ENCODE data around the gene CCRL2. TPM values are rescaled to one million over a fixed set of nuclear protein-coding genes. Genes with fewer than 3 reads are reported as not detected.

CCRL2 gene
- total and polyA plus RNA-seq, 2 of the 4 experiments (the other 2 are of a cell fraction) = 0.29 to 0.36 TPM

- Histone ChIP-seq H3K27me3 (ENCODE audit: control insufficient read depth, insufficient read depth, low read length) (peaks cover 1% of the 10 kb centered on the region; the same call in 1 of the 2 replicates), H3K4ac (ENCODE audit: low read depth, low read length) (no peak overlapping the region), H3K4me1 (ENCODE audit: control insufficient read depth, insufficient read depth, low read length) (peaks cover 16% of the 10 kb centered on the region), H2AFZ (replicated peaks; ENCODE audit: low read length, poor library complexity) (no peak overlapping the region), H3K23ac (ENCODE audit: low read depth, low read length) (no peak overlapping the region), H3K9me3 (ENCODE audit: control insufficient read depth, insufficient read depth, low read length) (no peaks in the 10 kb centered on the region), H4K91ac (ENCODE audit: insufficient read depth, low read depth, low read length) (no peak overlapping the region), H3K14ac (replicated peaks; ENCODE audit: low read depth, low read length) (no peak overlapping the region), H4K8ac (ENCODE audit: low read depth in 2 of 2, low read length in 2 of 2) (no peak overlapping the region), H2BK5ac (ENCODE audit: low read depth, low read length, poor library complexity, severe bottlenecking) (no peak overlapping the region), H4K20me1 (ENCODE audit: insufficient read depth, low read length) (no peaks in the 10 kb centered on the region), H2AK5ac (ENCODE audit: low read depth, low read length) (no peak overlapping the region), H3K4me2 (ENCODE audit: low read depth, low read length) (no peak overlapping the region), H3K36me3 (ENCODE audit: control insufficient read depth, insufficient read depth, low read length) (no peaks in the 10 kb centered on the region), H3K9me1 (ENCODE audit: insufficient read depth, low read length) (peaks cover 5% of the 10 kb centered on the region), H4K5ac (ENCODE audit: low read depth, low read length) (no peak overlapping the region), H2BK20ac (ENCODE audit: low read depth, low read length) (no peak overlapping the region), H2BK120ac (ENCODE audit: low read depth, low read length) (no peak overlapping the region), H3K9ac (ENCODE audit: low read depth, low read length) (no peak overlapping the region), H3K4me3 (ENCODE audit: insufficient read depth, low read depth, low read length) (no peak overlapping the region), H3K56ac (ENCODE audit: extremely low read depth, insufficient read depth, low read length) (no peak overlapping the region), H2AK9ac (replicated peaks; ENCODE audit: low read depth, low read length, poor library complexity) (no peak overlapping the region), H3K27ac (ENCODE audit: insufficient read depth, low read length) (no peak overlapping the region), H3K18ac (ENCODE audit: low read depth, low read length) (no peak overlapping the region), H2BK15ac (ENCODE audit: low read depth, low read length) (no peak overlapping the region), H3K79me1 (ENCODE audit: low read depth in 1 of 2, low read length in 2 of 2) (peaks cover 0 to 4% of the 10 kb centered on the region in 2 experiments; a peak in 1 of 4 replicates)
- DNase-seq = no peak
- TF ChIP-seq BHLHE40 (IDR thresholded peaks at IDR 0.05; ENCODE audit: low read depth, low read length) (no peak), MAFK (IDR thresholded peaks at IDR 0.05; ENCODE audit: low read depth, low read length) (no peak), MXI1 (IDR thresholded peaks at IDR 0.05; ENCODE audit: borderline replicate concordance, low read depth, low read length) (no peak), RFX5 (IDR thresholded peaks at IDR 0.05; ENCODE audit: low read depth, low read length) (no peak)
- TF ChIP-seq, protein P1, sequence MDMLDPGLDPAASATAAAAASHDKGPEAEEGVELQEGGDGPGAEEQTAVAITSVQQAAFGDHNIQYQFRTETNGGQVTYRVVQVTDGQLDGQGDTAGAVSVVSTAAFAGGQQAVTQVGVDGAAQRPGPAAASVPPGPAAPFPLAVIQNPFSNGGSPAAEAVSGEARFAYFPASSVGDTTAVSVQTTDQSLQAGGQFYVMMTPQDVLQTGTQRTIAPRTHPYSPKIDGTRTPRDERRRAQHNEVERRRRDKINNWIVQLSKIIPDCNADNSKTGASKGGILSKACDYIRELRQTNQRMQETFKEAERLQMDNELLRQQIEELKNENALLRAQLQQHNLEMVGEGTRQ (IDR thresholded peaks at IDR 0.05; ENCODE audit: low read depth, low read length) = no peak
- intact Hi-C loops (cut with micrococcal nuclease) (no loop called here), in situ Hi-C loops (cut with MboI; ENCODE audit: low sequenced_read_pairs) (no loop called here), dilution Hi-C loops (cut with HindIII; ENCODE audit: low sequenced_read_pairs, unreplicated experiment) (no loop called here)
- ATAC-seq (ENCODE audit: low read depth) = no peak
- no TSS peak for BruUV-seq (replicated peaks)
- no CpG with 5 or more reads among the region's 2 CpGs for WGBS, 2 experiments (ENCODE audit: extremely low coverage in 2 of 2, insufficient read length in 1 of 2)
- ChIA-PET POLR2A (ENCODE audit: unreplicated experiment) (no interaction called here), CTCF (no interaction called here)
Measured at GRCh38 chr3:46411271-46411670, 4.2 kb downstream of the CCRL2 start.
